GM12872 (cell line): ENCODE results near the gene GRB10.

Source experiments
- CTCF ChIP-seq: IDR thresholded peaks from 3 replicates; pipeline ENCODE4 v1.5.1; 2011; ENCODE audit warnings: low read depth, mild to moderate bottlenecking, low read length, moderate library complexity; ENCODE audit not compliant: insufficient read depth

Gene GRB10

GRCh38 chr7:50775836-50776235 is 6.9 kb downstream of the GRB10 start:
- TF ChIP-seq CTCF: no peak

DNA sequence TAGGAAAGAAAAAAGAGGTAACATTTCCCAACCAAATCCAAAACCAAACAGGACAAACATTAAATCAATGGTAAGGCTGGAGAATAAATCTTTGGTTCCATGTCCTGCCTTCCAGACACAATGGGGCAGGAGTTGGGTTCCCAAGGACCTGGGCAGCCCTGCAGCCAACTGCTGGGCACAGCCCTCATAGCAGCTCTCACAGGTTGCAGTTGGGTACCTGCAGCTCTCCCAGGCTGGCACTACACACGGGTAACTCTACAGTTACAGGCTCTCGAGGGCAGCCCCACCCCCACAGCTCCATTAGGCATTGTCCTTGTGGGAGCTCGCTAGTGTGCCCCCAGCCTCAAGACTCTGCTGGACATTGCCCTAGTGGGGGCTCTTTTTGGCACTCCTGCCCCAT is 7.5 kb downstream of the GRB10 start:
- no peak for TF ChIP-seq CTCF

DNA sequence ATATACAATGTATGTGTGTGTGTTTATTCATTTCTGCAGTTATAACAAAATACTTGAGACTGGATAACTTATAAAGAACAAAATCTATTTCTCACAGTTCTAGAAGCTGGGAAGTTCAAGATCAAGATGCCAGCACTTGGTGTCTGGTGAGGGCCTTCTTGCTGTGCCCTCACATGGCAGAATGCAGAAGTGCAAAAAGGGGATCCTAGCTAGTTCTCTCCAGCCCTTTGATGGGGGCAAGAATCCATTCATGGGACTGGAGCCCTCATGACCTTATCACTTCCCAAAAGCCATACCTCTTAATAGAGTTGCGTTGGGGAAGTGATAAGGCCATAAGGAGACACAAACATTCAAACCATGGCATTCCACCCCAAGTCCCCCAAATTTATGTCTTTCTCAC is 8.4 kb downstream of the GRB10 start:
- no peak for TF ChIP-seq CTCF

GRCh38 chr7:50771120-50772002 is 11.3 kb downstream of the GRB10 start:
- no peak for TF ChIP-seq CTCF

DNA sequence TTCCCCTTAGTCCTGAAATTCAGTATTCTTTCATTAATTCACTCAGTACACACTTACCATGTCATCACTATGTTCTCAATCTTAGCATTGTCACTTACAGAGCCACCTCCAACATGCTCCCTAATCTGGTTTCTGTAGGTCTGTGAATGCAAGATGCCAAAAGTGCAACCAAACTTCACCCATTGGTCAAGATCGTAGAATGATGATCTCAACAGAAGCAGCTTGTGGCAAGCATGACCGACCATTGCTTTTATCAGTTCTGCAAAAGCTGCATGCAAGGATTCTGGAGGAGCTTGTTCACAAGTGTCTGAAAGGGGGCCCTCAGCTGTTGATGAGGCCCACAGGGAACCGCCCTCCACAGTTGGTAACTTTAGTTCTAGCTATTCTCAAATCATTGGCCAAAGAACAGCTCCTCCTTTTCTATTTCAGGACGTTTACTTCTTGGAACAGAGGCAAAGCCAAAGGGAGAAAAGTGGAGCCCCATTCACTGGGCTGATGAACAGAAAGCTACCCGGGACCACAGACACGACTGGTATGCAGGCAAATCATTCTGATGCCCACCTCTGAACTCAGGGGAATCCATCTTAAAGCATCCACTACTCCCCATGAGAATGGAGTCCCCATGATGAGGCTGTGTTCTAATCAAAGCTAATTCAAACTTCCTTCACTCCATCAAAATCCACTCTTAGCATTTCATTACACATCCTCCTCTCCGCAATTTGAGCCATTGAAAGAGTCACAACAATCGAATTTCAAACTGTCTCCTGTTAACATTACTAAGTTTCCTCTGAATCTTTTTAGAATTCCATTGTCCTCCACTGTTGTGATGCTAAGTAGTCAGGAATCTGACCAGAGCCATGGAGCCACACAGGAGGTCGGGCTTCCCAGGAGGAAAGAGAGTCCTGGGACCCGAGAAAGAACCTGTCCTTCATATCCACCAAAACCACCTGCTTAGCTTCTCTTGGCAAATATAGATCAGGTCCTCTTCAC is 13.9 kb downstream of the GRB10 start:
- no peak for TF ChIP-seq CTCF

- no peak for TF ChIP-seq CTCF
These were observed 15.9 kb downstream of the GRB10 start for GRCh38 chr7:50766849-50767207.
